Measurements from ENCODE around the gene KCNF1. TPM values are rescaled to one million over a fixed set of nuclear protein-coding genes. Genes with fewer than 3 reads are reported as not detected.
A peak's percentile ranks its signal among the peaks of the same experiment; 100 is the strongest.

The KCNF1 gene
- total and polyA plus RNA-seq, 2 of the 8 experiments (the other 6 are each of a cell fraction or from before 2014, with no cell fraction given) = 0.48 to 1.5 TPM

DNA sequence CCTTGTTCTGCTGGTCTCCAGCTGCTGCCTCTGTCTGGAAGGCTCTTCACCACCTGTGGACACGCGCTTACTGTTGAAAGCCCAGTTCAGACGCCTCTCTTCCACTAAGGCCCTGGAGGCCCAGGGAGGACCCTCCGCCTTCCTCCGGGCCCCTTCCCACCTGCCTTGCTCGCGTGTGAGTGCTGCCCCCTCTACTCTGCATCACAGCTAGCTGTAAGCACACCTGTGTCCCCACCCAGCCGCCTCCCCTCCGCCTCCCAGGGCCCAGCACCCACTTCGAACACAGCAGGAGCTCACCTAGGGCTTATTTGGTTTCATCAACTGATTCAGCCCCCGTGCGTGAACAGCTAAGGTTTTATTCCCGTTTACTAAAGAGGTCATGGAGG is 49.7 kb downstream of the KCNF1 start:
- Histone ChIP-seq H3K9me3 (ENCODE audit: insufficient read depth in 2 of 2, low read depth in 1 of 2, low read length in 1 of 2) (no peaks in the 10 kb centered on the region), H2AFZ (ENCODE audit: low read length) (no peak overlapping the region), H3K14ac (ENCODE audit: insufficient read length) (no peak overlapping the region), H2BK15ac (ENCODE audit: low read length) (no peak overlapping the region), H3K27ac (ENCODE audit: low read depth, low read length) (no peak overlapping the region), H3K4ac (replicated peaks; ENCODE audit: insufficient read length, low read depth, low read length) (no peak overlapping the region), H3K27me3 (replicated peaks in 1 of 4; ENCODE audit: control insufficient read depth in 3 of 4, extremely low read depth in 1 of 4, insufficient read depth in 3 of 4, low read length in 3 of 4) (0 out of 7 replicates have a peak, but pooled peaks cover 0 to 2% (median under 1%) of the 10 kb centered on the region in 4 experiments), H2BK5ac (ENCODE audit: low read depth, low read length) (no peak overlapping the region), H3K4me1 (replicated peaks in 1 of 4; ENCODE audit: control insufficient read depth in 3 of 4, insufficient read depth in 4 of 4, low read length in 3 of 4) (no peaks in the 10 kb centered on the region; a peak in 1 of 7 replicates), H3K79me2 (ENCODE audit: control insufficient read depth in 1 of 2, insufficient read depth in 2 of 2, low read length in 2 of 2) (no peaks in the 10 kb centered on the region), H3K18ac (ENCODE audit: extremely low read depth, low read length) (no peak overlapping the region; the same call in 1 of the 2 replicates), H3K79me1 (ENCODE audit: low read depth, low read length) (no peaks in the 10 kb centered on the region), H2AK5ac (ENCODE audit: low read depth, low read length) (no peak overlapping the region), H4K8ac (ENCODE audit: extremely low read depth, insufficient read depth, low read length) (no peak overlapping the region; the same call in 1 of the 2 replicates), H4K91ac (replicated peaks; ENCODE audit: insufficient read length, low read length) (no peak overlapping the region), H3K4me2 (ENCODE audit: insufficient read depth in 1 of 2, low read depth in 2 of 2, low read length in 2 of 2) (no peak overlapping the region), H4K5ac (ENCODE audit: insufficient read length, low read depth, low read length) (no peak overlapping the region), H4K20me1 (replicated peaks in 1 of 2; ENCODE audit: control insufficient read depth in 1 of 2, insufficient read depth in 2 of 2, low read length in 2 of 2) (no peaks in the 10 kb centered on the region), H3K9ac (replicated peaks in 1 of 4; ENCODE audit: extremely low read depth in 1 of 4, low read depth in 3 of 4, low read length in 3 of 4) (no peak overlapping the region), H3K23me2 (ENCODE audit: low read depth, low read length) (no peaks in the 10 kb centered on the region), H3K36me3 (ENCODE audit: control insufficient read depth in 2 of 4, insufficient read depth in 4 of 4, low read length in 3 of 4) (no peaks in the 10 kb centered on the region), H3K23ac (ENCODE audit: insufficient read length) (no peak overlapping the region), H3K4me3 (ENCODE audit: extremely low read depth in 1 of 4, insufficient read depth in 2 of 4, low read depth in 3 of 4, low read length in 4 of 4) (no peak overlapping the region), H2BK12ac (ENCODE audit: low read depth, low read length) (peak overlapping the region; percentile 68; the same call in 1 of the 2 replicates), H2BK20ac (ENCODE audit: low read length) (no peak overlapping the region), H3K56ac (replicated peaks; ENCODE audit: insufficient read length, low read depth, low read length) (no peak overlapping the region), H2BK120ac (replicated peaks; ENCODE audit: low read depth, low read length) (no peak overlapping the region)
- FAIRE-seq = no peak
- CTCF ChIA-PET (ENCODE audit: partially characterized antibody) = interaction anchor here (0.6 to 1.3 kb wide), 3 partner anchors 26 to 122 kb away, joined by 3 to 4 read pairs (median 3); no protein-coding TSS in a partner anchor
- 82% methylated on average over 3 of the region's 13 CpGs; no CpG with 5 or more reads in 1 of the 2 experiments for WGBS, 2 experiments (ENCODE audit: extremely low coverage in 1 of 2, insufficient coverage in 1 of 2, insufficient read length in 1 of 2, insufficient replicate concordance in 2 of 2, low coverage in 1 of 2, low lambda C conversion rate in 2 of 2, missing lambda C conversion rate in 1 of 2)
- POLR2A ChIA-PET (ENCODE audit: partially characterized antibody) = no interaction called here
- no peak for DNase-seq (ENCODE audit: low read depth in 1 of 2, low spot score in 2 of 2)
- no peak for TF ChIP-seq RNF2 (IDR thresholded peaks at IDR 0.05; ENCODE audit: borderline replicate concordance, low read depth, low read length, missing control alignments, poor library complexity, severe bottlenecking)
- no peak for TF ChIP-seq KDM5A (IDR thresholded peaks at IDR 0.05; ENCODE audit: low read length)
- no peak for TF ChIP-seq SIRT6 (IDR thresholded peaks at IDR 0.05; ENCODE audit: low read length)
- TF ChIP-seq, protein P1, sequence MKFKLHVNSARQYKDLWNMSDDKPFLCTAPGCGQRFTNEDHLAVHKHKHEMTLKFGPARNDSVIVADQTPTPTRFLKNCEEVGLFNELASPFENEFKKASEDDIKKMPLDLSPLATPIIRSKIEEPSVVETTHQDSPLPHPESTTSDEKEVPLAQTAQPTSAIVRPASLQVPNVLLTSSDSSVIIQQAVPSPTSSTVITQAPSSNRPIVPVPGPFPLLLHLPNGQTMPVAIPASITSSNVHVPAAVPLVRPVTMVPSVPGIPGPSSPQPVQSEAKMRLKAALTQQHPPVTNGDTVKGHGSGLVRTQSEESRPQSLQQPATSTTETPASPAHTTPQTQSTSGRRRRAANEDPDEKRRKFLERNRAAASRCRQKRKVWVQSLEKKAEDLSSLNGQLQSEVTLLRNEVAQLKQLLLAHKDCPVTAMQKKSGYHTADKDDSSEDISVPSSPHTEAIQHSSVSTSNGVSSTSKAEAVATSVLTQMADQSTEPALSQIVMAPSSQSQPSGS (IDR thresholded peaks at IDR 0.05; ENCODE audit: low read length) = no peak
- no peak for TF ChIP-seq FOSL1 (IDR thresholded peaks at IDR 0.05; ENCODE audit: insufficient read depth, low read depth, low read length)
- no peak for TF ChIP-seq CBX5 (IDR thresholded peaks at IDR 0.05; ENCODE audit: low read depth, low read length)
- no peak for TF ChIP-seq NRF1 (IDR thresholded peaks at IDR 0.05; ENCODE audit: low read depth, low read length)
- TF ChIP-seq ZNF274 (IDR thresholded peaks at IDR 0.05; ENCODE audit: borderline replicate concordance, extremely low read depth, low read length) = no peak
- TF ChIP-seq TBP (IDR thresholded peaks at IDR 0.05; ENCODE audit: low read depth, low read length) = no peak
- TF ChIP-seq CBX8 (IDR thresholded peaks at IDR 0.05; ENCODE audit: borderline replicate concordance, low read depth, low read length) = no peak
- TF ChIP-seq, protein P2, sequence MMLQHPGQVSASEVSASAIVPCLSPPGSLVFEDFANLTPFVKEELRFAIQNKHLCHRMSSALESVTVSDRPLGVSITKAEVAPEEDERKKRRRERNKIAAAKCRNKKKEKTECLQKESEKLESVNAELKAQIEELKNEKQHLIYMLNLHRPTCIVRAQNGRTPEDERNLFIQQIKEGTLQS (IDR thresholded peaks at IDR 0.05; ENCODE audit: insufficient read depth, low read depth, low read length) = no peak
